ENCODE measurements around the gene KCNF1. TPM values are rescaled to one million over a fixed set of nuclear protein-coding genes. Genes with fewer than 3 reads are reported as not detected.
"Not testable (repeated sequence)": the region's sequence is repeated elsewhere in the genome, so short reads cannot be mapped to it uniquely, and the experiment has no call there.

Gene KCNF1
- total RNA-seq, 1 donor from 2014 or later, result not detected

DNA sequence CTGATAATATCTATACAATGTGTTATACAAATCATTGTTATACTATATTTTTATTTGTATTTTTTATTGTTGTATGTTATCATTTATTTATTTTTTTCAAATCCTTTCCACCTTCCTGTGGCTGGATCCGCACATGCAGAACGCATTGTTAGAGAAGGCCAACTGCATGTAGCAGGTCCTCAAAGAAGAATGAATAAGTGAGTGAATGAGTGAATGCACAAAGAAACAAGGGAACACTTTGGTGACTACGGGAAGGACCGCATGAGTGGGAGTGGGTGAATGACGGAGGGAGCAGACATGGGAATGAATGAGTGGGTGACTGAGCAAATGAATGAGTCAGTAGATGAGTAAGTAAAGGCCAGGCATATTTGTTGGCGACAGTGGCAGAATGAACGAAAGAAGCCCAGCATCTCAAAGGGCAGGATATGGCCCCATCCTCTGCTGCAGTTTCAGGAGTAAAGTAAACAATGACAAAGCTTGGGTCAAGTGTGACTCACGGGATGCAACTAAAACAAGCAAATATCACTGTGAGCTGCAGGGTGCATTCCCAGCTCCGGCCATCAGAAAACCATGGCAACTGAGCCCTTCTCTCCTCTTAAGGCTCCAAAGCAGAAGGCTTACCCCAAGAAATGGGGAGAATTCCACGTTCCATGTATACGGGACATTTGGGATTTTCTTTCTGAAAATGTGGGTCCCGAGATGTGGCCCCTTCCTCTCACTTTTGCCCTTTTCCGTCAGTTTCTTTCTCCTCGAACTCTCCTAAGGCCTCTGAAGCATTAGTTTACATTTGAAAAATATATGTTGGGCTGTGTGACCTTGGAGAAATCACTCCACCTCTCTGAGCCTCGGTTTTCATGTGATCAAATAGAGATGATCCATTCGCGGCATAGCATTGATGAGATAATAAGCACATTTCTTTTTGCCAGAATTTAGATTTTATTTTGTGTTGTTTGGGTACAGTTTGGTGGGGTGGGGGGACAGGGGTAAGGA lies 24.5 kb downstream of the KCNF1 start:
- ATAC-seq (peak; percentile 33), DNase-seq (ENCODE audit: low spot score) (no peak)

DNA sequence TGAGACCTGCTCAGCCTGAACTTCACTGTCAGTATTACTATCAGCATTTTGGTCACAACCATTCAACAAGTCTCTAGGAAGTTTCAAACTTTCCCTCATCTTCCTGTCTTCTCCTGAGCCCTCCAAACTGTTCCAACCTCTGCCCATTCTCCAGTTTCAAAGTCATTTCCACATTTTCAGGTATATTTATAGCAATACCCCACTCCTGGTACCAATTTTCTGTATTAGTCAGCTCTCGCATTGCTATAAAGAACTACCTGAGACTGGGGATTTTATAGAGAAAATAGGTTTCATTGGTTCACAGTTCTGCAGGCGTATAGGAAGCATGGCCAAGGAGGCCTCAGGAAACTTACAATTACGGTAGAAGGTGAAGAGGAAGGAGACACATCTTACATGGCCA lies 27.3 kb downstream of the KCNF1 start:
- DNase-seq (ENCODE audit: low spot score) (no peak), ATAC-seq (no peak)

DNA sequence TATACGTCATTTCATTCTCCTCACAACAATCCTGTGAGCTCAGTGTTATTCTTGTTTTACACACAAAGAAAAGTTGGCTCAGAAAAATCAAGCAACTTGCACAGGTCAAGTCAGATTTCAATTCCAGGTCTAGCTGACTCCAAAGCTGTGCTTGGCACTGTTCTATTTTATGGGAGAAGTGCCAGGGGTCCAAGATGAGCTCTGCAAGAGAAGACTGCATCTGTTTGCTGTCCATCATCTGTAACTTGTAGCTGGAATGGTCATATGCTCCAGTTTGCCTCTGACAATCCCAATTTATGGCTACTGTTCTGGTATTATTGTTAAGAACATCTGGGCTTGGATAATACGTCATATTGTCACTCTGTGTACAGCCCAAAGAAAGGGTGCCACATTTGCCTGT lies 28.9 kb downstream of the KCNF1 start:
- DNase-seq (ENCODE audit: low spot score) (no peak), ATAC-seq (no peak)

DNA sequence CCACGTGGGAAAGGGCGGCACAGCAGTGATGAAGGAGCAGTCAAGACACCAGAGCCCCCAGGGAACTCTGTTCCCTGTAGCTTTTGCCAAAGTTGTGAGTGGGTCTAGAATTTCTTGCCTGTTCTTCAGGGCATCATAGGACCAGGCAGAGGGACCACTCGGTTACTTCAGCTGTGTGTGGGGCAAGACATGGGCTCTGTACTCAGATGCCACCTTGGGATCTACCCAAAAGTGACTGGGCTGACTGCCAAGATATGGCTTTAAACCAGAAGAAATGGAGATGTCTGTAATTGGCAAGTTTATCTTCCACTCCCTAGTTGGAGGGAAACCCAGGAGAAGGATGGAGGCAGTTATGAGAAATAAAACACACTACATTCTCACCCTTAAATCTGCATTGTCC lies 29.6 kb downstream of the KCNF1 start:
- DNase-seq (ENCODE audit: low spot score) (no peak), ATAC-seq (no peak)

DNA sequence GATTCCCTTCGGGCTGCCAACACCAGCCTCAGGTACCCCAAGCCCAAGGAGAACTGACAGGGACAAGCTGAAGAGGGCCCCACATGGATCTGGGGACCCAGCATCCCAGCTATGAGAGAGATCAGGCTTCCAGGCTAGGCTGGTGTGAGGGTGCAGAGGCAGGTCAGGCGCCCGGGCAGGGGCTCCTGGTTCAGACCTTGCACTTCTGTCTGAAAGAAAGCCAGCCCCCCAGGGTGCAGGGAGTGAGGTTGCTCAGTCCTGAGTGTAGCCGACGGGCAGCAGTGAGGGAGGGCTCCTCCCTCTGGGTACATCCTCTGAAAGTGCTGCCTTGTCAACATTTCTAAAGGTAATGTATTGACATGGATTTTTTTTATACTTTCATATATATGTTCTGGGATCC lies 33.1 kb downstream of the KCNF1 start:
- DNase-seq (ENCODE audit: low spot score), result no peak
- ATAC-seq, result no peak

DNA sequence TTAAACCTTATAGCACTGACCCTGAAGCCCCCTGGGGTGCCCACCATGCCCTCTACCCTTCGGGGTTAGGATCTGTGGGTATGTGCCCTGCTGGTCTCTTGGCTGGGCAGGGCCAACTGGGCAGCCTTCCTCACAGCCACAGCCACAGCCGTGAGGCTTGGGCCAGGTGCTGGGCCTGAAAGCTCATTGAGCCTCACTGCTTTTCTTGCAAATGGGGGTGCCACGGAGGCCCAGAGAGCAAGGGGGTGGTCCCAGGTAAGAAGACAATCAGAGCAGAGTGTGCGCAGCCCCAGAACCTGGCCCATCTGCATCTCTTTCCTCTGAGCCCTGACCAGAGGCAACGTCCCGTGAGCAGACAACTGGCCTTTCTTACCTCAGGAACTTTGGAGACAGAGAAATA lies 34.7 kb downstream of the KCNF1 start:
- DNase-seq (ENCODE audit: low spot score) (no peak), ATAC-seq (no peak)

DNA sequence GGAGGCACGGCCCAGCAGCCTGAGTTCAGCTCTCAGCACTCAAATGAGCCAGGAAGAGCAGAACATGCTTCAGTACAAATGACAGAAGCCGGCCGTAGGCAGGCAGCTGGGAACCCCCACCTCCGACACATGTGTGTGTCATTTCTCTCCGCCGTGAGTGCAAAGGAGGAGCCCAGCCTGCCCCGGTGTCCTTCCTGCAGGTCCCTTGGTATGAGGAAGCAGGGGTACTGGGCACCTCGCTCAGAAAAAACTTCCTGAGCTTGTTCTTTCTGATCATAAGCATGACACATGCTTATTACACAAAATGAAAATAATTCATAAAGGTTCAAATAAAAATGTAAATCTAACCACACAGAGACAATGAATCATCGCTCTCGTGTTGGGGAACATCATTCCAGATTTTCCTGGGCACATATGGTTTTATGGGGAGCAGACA lies 35.3 kb downstream of the KCNF1 start:
- no peak for DNase-seq (ENCODE audit: low spot score)

DNA sequence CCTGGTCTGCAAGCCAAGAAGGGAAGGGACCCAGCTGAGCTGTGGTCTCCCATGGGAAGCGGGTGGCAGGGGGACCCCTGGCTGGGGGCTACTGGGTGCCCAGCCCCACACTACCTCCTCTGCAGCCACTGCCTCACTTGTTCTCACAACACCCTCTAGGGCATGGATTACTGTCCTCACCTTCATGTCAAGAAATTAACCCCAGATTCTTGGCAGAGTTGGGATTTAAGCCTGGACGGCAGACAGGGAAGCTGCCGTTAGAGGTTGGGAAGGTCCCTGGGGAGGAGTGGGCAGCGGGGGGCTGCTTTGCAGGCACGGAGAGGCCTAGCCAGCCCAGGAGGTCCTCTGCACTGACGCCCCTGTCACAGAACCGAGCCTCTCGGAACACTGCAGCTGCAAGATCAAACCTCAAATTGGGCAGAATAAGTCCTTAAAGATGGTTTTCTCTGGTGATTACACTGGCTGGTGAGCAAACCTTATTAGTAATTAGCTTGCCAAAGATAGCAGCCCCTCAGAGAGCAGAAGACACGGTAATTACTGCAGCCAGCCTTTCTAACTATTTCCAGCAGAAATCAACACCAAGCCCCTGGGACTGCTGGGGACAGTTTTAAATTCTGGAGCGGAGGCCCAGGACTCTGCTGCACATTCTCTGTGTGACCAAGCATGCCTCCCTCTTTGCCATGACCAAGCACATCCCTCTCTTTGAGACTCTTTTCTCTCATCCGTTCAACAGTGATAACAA lies 35.9 kb downstream of the KCNF1 start:
- ATAC-seq, result no peak
- DNase-seq (ENCODE audit: low spot score), result no peak

More for the DNA sequence above, 35.3 kb downstream of the KCNF1 start:
- no peak for ATAC-seq

DNA sequence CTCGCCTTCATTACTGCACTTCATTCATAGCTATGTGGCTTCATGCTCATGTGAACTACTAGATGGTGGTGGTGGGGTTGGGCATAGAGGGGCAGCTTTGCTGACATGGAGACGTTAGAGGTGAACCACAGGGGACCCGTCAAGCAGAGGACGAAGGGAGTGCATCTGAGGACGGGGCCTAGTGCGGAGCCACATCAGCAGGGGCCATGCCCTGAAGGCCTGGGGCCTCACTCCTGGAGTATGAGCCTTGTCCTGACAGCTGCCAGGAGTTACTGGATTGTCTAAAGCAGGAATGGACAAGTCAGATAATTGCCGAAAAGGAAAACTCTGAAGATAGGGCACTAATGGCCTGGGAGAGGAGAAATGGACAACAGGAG lies 36.4 kb downstream of the KCNF1 start:
- no peak for DNase-seq (ENCODE audit: low spot score)
- ATAC-seq, result no peak

DNA sequence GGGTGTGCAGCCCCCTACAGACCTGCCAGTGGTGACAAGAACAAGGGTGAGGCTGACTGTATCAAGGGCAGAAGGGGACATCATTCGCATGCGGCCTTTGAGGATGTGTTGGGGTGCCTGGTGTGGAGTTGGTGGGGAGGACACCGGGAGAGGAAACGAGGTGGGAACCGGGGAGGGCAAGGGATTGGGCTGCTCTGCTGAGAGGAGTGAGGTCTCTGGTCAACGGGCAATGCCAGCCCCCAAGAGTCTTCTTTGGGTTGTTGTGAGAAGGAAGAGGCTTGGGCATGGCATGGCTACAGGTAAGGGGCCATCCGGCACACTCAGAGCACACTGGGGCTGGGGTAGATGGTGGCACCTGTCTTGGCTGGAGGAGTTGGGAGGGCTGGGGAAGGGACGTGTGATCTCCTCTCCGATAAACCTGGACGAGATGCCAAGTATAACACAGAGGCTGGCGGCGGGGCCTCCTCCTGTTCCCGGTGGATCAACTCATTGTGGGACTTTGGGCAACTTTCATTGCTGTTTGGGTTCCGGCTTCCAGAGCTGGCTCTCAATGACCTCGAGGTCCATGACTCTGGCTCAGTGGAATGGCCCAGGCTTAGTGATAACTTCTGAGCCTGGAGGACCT lies 37.0 kb downstream of the KCNF1 start:
- ATAC-seq (no peak), DNase-seq (ENCODE audit: low spot score) (no peak)

DNA sequence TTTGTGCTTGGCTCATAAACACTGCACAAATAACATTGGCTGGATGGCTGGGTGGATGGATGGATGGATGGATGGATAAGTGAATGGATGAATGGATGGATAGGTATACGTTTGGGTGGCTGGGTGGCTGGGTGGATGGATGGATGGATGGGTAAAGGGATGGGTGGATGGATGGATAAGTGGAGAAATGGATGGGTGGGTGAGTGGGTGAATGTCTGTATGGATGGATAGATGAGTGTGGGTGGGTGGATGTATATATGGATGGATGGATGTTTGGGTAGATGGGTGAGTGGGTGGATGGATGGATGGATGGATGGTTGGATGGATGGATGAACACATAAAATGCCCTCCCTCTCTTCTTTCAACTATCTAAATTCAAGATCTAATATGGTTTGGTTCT lies 38.1 kb downstream of the KCNF1 start:
- ATAC-seq (no peak), DNase-seq (ENCODE audit: low spot score) (no peak)

DNA sequence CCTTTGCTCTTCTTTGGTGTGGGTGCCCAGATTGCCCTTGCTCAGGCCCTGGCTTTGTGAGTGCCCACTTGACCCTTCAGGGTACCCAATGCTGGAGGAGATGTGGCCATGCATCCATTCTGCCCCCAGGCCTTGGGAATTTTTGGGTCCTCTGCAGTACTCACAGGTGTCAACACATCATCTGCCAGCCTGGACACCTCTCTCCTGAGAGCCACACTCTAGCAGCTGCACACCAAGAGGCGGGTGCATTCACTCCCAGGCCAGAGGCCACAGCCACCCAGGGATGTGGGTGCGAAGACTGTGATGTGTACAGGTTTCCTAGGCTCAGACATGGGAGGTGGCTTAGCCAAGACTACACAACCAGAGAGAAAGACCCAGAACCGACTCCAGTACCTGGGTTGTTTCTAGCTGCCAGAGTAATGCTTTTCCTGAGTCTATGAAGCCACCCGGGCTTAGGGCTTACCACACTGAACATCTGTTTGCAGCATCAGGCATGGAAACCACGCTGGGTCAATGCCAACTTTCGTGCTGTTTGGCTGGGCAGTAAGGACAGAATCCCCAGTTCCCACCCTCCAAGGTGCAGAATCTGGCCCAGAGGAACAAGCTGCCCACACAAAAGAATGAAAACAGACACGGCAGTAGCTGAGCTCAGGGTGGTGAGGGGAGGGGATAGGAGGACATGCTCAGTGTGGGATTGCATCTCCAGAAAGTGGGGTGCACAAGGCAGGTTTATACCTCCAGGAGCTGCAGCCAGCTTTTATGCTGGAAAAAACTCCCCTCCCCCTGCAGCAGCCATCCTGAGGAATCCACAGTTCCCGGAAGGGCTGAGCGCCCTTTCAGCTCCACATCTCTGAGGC lies 40.1 kb downstream of the KCNF1 start:
- ATAC-seq, result no peak
- DNase-seq (ENCODE audit: low spot score), result no peak

DNA sequence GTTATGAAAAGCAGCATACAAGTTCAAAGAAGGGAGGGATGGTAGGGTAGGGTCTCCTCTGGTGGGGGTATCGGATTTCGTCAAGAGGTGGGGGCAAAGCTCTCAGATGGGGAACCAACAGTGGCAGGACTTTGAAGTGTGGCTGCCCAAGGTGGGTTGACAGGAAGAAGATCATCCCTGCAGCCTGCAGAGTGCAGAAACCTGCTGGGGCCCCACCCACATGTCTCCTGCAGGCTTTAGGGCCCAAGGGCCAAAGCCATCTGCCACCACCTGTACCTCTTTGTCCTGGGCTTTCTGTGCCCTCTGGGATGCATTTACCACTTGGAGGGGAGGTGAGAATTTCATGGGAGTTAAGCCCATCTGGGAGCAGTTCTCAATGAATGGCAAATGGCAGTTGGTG lies 42.7 kb downstream of the KCNF1 start:
- no peak for ATAC-seq

DNA sequence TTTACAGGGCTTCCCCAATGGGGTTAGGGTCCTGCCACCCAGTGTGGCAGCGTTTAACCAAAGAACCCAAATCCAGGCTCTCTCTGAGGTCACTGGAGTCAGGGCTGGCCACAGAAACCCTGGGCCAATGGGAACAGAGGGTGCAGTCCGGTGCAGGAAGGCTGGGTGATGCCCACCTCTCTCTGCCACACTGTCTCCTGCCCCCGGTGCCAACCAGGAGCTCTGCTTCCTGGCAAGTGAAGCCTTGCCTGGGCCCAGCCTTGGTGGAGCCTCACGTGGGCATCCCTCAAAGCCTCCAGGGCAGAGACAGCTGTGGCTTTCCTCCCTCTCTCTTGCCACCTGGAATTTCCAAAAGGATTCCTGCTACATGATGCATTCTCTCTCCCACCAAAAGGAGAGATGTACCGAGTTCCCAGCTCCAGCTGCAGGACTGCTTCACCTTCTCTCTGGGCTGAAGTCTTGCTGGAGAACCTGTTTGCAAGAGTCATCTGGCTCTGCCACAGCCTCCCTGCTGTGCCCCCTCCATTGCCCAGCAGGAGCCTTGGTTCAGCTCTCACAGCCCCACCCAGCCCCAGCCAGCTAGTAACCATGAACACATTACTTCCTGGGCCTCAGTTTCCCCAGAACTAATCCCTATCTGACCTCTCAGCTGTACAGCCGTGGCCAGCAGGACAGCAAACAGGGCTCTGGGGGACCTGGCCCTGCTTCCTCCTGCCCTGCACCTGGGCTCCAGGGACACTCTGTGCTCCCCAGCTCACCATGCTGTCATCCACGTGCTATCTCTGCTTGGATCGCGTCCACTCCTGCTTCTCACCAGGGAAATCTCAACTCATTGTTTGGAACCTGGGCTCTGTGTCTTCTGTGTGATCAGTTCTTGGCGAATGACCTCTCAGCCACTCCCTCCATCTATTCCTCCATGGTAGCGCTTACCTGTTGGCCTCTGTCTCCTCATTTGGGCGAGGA lies 43.4 kb downstream of the KCNF1 start:
- DNase-seq (ENCODE audit: low spot score) (no peak), ATAC-seq (no peak)

More for the DNA sequence above, 42.7 kb downstream of the KCNF1 start:
- no peak for DNase-seq (ENCODE audit: low spot score)

DNA sequence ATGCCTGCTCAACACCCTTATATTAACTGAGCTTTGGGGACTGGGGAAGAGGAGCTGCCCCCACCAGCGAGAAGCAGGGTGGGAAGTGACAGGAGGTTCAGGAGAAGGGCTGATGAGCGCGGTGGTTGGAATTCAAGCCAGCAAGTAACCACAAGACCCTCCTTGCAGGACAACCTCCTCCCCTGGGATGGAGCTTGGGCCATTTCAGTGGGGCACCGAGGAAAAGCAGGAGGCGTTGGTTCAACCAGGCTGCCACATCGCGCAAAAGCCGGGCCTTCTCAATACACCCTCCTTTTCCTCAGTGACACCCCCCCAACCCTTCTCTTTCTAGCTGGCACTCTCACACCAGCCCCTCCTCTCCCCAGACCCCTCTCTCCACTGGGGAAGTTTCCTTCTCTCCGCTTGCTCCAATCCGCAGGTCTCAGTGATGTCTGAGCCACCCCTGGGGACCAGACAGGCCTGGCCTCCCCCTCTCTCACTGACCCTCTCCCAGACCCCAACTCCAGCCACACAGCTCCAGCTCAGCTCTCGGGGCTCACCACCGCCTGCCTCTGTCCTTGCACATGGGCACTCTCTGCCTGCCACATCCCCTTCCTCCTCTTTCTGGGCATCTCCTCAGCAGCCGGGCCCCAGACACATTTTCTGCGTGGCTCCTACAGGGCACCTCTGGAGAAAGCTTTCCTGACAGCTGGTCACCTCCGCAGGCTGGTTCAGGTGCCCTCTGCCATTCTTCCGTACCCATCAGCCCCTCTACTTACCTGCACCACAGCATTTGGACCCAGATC lies 44.5 kb downstream of the KCNF1 start:
- ATAC-seq (no peak), DNase-seq (ENCODE audit: low spot score) (no peak)

DNA sequence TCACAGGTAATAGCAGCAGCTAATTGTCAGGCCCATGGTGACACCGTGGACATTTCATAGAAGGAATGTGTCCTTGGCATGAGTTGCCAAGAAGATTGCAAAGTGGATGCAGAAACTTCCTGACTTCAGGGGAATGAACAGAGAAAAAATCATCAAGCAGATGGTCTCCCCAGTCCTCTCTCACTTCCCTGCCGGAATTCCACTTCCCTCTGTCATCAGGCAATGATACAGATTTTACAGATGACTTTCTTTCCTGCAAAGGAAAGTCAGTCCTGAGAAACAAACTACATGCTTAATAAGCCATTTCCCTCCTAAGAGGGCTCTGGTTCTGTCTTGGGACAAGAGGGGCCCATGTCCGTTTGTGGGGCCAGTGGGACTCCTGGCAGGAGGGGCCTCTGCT lies 45.7 kb downstream of the KCNF1 start:
- DNase-seq (ENCODE audit: low spot score) (no peak), ATAC-seq (no peak)

DNA sequence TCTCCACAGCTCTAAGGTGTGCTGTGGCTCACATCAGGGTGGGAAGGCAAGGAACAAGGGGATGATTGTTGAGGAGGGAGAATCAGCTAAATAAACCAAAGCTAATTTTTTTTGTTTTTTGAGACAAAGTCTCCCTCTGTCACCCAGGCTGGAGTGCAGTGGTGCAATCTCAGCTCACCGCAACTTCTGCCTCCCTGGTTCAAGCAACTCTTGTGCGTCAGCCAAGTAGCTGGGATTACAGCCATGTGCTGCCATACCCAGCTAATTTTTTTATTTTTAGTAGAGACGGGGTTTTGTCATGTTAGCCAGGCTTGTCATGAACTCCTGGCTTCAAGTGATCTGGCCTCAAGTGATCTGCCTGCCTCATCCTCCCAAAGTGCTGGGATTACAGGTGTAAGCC lies 46.7 kb downstream of the KCNF1 start:
- ATAC-seq; DNase-seq (ENCODE audit: low spot score): not testable (repeated sequence)

DNA sequence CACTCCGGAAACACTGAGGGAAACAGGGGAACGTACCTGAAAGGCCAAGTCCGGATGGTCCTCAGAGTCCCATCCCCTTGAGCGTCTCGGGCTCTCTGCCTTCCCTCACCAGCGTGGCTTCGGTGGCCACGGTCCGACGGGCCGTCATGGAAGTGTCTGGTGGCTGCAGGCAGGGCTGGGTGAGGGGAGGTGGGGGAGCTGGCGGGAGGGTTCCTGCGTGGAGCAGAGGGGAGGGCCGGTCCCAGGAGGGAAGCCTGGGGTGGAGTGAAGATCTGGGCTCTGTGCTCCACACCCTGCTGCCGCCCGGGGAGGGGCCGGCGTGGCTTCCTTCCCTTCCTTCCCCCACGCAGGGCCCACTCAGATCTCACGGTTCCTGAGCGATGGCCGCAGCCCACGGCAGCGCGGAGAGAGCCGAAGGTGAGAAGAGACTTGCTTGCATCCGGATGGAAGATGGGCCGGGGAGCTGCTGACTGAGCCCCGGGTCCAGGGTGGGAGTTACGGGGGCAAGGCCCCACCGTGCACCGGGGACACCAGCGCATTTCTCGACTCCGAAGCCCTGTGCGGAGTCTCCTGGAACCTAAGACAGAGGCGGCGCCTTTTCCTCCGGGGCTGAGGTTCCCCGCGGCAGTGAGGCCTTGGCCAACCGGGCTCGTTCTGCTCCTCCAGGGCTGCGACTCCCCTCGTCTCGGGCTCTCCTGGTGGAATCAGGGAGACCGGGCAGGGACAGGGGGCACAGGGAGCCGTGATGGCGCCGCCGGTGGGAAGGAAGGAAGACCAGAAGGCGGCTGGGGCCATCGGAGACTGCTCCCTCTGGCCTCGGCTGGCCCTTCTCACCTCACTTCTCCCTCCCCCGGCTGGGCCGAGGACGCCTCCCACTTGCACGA lies 49.1 kb downstream of the KCNF1 start:
- no peak for DNase-seq (ENCODE audit: low spot score)
- no peak for ATAC-seq
